EL (cell line): ENCODE measurements around the gene TICAM1.
A peak's percentile ranks its signal among the peaks of the same experiment; 100 is the strongest.
"Not testable (repeated sequence)": the region's sequence is repeated elsewhere in the genome, so short reads cannot be mapped to it uniquely, and the experiment has no call there.

Source experiments
- DNase-seq: peaks from one replicate; pipeline ENCODE4 v3.0.0-alpha.2; 2016

Gene TICAM1

DNA sequence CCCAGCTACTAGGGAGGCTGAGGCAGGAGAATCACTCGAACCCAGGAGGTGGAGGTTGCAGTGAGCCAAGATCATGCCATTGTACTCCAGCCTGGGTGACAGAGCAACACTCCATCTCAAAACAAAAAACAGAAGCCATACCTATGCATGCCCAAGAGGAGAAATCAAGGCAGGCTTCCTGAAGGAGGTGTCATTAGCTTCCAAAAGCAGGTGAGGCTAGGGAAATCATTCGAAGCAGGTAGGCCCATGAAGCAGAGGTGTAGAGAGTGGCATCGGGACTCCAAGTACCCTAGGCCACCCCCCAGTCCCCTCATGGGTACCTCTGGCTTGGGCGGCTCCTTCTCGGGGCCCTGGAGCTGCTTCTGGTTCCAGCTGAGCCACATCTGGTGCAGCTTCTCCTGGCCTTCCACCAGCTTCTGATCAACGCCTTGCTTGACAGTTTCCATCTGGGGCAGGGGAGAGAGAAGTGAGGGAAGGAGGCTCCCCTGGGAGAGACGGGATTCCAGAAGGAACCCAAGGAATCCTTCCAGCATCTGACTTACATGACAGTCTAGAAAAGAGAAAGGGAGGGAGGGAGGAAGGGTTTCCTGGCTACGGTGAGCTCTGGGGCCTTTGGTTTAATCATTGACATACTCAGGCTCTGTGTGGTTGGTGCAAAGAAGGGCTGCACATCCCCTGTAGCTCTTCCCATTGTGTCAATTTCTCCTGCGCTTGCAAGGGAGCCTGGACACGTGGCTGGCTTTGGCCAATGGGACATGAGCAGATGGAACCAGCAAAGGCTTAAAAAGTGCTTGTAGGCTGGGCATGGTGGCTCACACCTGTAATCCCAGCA lies 13.1 kb upstream of the TICAM1 start:
- no peak for DNase-seq

DNA sequence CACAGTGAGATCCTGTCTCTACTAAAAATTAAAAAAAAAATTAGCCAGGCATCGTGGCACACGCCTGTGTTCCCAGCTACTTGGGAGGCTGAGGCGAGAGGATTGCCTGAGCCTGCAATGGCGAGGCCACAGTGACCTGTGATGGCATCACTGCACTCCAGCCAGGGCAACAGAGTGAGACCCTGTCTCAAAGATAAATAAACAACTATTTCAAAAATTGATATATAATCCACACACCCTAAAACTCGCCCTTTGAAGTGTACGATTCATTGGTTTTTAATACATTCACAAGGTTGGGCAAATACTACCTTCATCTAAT lies 12.1 kb upstream of the TICAM1 start:
- no peak for DNase-seq

GRCh38 chr19:4839192-4839591 lies 7.7 kb upstream of the TICAM1 start:
- no peak for DNase-seq

DNA sequence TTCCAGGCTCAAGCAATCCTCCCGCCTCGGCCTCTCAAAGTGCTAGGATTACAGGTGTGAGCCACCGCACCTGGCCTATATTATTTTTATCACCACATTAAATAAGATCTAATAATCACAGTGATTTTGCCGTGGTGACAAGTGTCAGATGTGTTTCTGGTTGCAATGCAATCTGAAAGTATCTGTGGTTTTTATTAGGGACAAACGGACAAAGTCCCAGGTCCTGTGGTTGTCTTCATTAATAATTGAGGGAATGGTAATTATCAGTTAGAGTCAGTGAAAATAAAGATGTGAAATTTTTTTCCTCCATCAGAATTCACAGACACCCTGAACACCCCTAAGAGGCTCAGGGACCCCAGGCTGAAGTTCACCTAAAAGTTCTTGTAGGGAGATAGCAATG lies 1.3 kb upstream of the TICAM1 start:
- DNase-seq: no peak

DNA sequence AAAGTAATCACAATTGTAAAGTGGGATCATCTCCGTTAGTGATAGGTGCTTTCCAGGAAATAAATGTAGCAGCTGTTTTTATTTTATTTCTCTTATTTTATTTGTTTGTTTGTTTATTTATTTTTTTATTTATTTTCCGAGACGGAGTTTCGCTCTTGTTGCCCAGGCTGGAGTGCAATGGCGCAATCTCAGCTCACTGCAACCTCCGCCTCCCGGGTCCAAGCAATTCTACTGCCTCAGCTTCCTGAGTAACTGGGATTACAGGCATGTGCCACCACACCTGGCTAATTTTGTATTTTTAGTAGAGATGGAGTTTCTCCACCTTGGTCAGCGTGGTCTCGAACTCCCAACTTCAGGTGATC lies 448 bp upstream of the TICAM1 start:
- not testable (repeated sequence) for DNase-seq

GRCh38 chr19:4830768-4831265 lies 695 bp downstream of the TICAM1 start:
- no peak for DNase-seq

DNA sequence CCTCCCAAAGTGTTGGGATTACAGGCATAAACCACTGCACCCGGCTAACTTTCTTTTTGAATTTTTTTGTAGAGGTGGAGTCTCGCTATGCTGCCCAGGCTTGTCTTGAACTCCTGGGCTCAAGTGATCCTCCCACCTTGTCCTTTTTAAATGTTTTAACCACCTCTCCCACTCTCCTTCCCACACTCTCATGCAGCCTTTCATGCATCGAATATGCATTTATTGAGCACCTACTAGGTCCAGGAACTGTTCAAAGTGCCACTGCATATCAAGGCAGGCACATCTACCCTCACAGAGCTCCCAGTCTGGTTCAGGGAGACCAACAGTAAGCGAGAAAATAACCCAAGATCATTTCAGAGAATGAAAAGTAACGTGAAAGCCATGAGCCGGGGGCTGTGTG lies 1.2 kb downstream of the TICAM1 start:
- no peak for DNase-seq

GRCh38 chr19:4829001-4829712 lies 2.4 kb downstream of the TICAM1 start:
- DNase-seq: no peak

DNA sequence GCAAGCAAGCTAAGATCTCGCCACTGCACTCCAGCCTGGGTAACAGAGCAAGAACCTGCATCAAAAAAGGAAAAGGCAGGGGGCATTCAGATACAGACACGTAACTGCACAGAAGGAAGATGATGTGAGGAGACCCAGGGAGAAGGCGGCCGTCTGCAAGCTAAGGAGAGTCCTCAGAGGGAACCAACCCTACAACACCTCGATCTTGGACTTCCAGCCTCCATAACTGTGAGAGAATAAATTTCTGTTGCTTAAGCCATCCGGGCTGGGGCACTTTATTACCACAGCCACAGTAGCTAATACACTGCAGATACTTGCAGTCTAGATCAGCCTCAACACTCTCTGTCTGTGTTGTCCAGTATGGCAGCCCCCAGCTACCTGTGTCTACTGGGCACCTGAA lies 7.9 kb downstream of the TICAM1 start:
- DNase-seq: no peak

GRCh38 chr19:4822354-4822753 lies 9.2 kb downstream of the TICAM1 start:
- not testable (repeated sequence) for DNase-seq

DNA sequence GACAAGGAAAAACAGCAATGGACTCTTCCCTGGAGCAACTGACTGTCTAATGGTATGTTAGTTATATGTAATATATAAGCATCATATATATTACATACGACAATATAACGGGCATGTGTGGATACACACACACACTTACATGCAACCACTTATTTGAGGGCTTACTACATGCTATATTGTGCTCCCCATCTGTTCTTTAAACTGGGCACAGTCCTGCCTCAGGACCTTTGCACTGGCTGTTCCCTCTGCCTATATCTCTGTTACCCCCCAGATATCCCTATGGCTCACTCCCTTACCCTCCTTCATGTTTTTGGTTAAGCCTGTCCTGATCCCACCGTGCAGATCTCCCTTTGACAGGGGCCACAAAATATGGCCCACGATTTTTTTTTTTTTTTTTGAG lies 10.2 kb downstream of the TICAM1 start:
- DNase-seq: no peak

GRCh38 chr19:4817467-4818277 lies 13.8 kb downstream of the TICAM1 start:
- no peak for DNase-seq

- DNase-seq: no peak
Observed at GRCh38 chr19:4816950-4817278, 14.6 kb downstream of the TICAM1 start.

- DNase-seq: no peak
Observed at GRCh38 chr19:4816202-4816949, 15.1 kb downstream of the TICAM1 start.

GRCh38 chr19:4815426-4816201 lies 15.9 kb downstream of the TICAM1 start:
- DNase-seq: peak; percentile 93

- DNase-seq: peak; percentile 58
Observed at GRCh38 chr19:4814625-4815425, 16.7 kb downstream of the TICAM1 start.

GRCh38 chr19:4811328-4812131 lies 20.0 kb downstream of the TICAM1 start:
- DNase-seq: peak; percentile 69

- no peak for DNase-seq
Observed at GRCh38 chr19:4807188-4807587, 24.3 kb downstream of the TICAM1 start.

DNA sequence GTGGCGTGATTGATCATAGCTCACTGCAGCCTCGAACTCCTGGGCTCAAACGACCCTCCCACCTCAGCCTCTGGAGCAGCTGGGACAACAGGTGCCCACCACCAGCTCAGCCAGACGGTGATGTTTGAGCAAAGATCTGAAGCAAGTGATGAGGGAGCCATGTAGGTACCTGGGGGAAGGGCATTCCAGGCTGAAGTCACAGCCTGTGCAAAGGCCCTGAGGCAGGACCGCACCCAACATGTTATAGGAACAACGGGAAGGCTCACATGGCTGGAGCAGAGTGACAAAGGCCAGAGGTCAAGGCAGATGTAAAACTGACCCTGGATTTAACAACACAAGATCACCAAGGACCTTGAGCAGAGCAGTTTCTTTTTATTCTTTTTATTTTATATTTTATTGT lies 25.1 kb downstream of the TICAM1 start:
- DNase-seq: no peak

- not testable (repeated sequence) for DNase-seq
Observed at GRCh38 chr19:4805140-4805539, 26.4 kb downstream of the TICAM1 start.
